Stimulated activated CD4-positive, alpha-beta T cell treated with anti-CD3 and anti-CD28 coated beads, Interleukin-2, amount 100 ng/mL, for 24 hours (primary cell): ENCODE results near the gene PHC2.

Experiments used
- DNase-seq, 2 donors: peaks; one replicate each; pipeline ENCODE4 v3.0.0-alpha.2; 2020

The PHC2 gene

GRCh38 chr1:33287317-33287716 is 143.6 kb downstream of the PHC2 start:
- DNase-seq: no peak

DNA sequence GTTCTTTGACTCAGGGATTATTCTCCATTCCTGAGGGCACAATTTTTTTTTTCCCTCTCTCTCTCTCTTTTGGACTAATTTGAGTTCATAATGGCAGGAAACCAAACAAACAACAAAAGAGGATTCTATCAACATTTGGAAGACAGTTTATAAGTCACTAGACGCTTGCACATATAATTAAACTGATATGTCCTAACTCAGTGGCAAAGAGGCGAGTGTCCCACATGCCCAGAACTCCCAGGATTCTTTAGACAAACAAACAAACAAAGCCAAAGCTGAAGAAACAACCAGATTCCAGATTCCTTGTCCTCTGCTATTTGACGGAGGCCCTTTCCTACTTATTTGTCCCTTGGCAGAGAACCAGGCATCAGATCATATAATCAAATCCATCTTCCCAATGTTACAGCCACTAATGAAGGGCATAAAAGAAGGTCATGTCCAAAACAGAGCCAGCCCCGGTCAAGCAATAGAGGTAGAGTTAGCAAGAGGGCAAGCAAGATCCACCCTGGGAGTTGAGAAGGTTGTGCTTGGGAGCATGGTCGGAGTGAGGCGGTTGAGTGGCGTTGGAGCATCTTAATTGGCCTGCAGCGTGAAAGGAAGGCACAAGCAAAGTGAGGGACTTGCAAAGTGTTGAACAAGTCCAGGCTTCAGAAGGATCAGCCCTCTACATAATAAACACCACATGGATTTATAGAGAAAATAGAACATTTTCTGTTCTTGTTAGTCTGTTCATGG is 144.3 kb downstream of the PHC2 start:
- no peak for DNase-seq

DNA sequence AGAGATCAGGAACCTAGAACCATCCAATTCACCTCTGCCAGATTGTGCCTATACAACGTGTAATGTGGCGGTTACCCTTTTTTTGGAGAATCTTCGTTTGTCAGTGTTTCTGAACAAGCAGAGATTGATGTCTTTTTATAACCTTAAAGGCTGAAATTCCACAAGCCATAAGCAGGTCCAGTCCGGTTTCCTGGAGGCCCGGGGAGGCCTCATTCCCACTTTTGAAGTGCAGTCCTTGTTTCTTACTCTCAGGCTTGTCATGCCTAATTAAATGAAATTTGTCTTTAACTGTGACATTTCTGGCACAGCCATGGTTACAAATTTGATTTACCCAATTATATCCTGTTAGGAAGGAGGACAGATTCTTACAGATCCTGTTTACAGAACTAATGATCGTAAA is 146.8 kb downstream of the PHC2 start:
- no peak for DNase-seq

DNA sequence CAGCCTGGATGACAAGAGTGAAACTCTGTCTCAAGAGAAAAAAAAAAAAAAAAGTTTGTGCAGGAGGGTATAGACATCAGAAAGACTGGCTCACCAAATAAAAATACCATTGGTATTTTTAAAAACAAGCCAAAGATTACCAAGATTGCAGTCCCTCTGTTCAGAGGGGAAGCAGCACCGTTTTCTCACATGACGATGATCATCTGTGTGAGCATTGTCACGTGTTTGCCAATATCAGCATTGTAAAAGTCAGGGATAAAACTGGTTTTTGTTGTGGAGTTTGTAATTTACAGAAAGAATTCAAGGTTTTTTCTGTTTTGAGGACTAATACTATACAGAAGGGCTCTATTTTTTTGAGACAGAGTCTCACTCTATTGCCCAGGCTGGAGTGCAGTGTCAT is 148.1 kb downstream of the PHC2 start:
- DNase-seq: no peak

DNA sequence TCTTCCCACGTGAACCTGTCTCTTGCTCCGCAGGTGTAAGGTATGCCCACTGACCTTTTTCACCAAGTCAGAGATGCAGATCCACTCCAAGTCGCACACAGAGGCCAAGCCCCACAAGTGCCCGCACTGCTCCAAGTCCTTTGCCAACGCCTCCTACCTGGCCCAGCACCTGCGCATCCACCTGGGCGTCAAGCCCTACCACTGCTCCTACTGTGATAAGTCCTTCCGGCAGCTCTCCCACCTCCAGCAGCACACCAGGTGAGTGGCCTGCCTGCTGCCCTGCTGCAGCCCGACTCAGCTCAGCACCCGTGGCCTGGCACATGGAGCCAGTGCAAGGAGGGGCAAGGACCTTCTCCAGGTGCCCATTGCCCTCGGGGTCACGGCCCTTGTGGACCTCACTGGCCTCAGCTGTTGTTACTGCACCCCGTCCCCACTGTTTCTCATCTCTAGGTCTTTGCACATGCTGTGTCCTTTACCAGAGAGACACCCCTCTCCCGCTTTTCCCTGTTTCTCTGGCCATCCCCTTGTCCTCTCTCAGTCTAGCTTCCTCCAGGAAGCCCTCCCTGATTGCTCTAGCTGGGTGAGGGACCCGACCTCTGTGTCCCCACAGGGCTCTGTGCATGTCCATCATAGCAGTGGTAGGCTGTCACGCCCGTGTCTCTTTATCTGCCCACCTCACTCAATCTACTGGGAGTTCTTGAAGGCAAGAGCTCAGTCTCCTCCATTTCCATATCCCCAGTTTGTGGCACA is 149.2 kb downstream of the PHC2 start:
- no peak for DNase-seq

GRCh38 chr1:33280091-33280661 is 150.7 kb downstream of the PHC2 start:
- DNase-seq: no peak

- DNase-seq: no peak
Observed at GRCh38 chr1:33277488-33278084, 153.3 kb downstream of the PHC2 start.

DNA sequence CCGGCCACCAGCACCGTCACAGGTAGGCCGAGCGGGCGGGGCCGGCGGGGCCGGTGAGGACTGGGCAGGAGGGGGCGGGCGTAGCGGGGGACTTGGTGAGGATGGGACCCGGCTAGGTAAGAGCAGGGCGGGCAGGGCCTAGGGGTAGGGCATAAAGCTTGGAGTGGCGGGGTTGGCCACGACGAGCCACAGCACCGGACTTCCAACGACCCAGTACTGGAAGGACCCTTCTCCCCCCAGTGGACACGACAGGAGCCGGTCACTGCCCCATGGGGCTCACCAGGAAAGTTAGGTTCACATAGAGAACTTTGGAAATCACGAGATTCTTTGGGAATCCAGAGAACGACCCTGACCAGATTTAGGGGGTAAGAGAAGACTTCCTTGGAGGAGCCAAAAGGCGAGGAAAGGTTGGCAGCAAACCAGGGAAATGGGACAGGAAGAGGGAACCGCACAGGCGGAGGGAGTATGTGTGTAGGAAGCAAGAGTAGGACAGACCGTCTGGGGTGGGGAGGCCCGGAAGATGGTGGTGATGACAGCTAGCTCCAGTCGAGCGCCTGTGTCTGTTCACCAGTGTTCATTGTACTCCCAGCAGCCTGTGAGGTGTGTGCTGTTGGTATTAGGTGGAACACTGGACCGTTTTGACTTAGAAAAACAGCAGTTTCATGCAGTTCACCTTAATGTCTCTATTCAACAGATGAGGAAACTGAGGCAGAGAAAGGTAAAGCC is 154.2 kb downstream of the PHC2 start:
- DNase-seq: no peak

- DNase-seq: no peak
Observed at GRCh38 chr1:33275706-33276572, 155.0 kb downstream of the PHC2 start.

- no peak for DNase-seq
Observed at GRCh38 chr1:33275195-33275594, 155.7 kb downstream of the PHC2 start.

DNA sequence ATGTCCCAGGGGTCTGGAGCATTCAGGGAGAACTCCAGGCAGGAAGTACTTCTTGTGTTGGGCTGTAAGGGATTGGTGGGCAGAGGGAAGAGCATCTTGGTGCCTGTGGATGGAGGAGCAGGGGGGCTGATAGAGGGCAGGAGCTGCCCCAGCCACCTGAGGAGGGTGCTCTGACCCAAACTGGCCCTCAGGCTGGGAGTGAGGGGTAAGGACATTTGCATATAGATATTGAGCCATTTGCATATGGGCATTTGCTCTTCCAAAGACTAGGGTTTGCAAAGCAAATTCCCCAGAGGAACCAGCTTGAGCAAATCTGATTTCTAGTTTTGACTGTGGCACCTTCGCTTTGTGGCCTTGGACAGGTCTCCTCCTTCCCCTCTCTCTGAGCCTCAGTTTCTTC is 156.4 kb downstream of the PHC2 start:
- DNase-seq: no peak

DNA sequence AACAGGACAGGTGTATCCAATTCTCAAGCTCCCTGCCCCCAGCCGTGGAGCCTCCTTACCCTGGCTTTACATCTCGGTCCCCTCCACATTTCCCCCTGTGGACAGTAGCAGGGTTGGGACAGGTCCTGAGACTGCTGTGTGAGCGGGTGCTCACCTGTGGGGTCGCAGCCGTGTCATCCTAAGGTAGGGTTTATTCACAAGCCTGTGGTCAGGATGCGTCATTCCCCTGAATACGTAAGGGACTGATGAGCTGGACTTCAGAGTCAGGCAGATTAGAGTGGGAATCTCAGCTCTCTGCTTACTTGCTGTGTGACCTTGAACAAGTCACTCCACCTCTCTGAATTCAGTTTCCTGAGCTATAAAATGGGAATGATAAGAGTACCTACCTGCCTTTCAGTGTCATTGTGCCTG is 156.9 kb downstream of the PHC2 start:
- no peak for DNase-seq
